Measurements from ENCODE around the gene MCUR1. TPM values are rescaled to one million over a fixed set of nuclear protein-coding genes. Genes with fewer than 3 reads are reported as not detected.
"Not testable (repeated sequence)": the region's sequence is repeated elsewhere in the genome, so short reads cannot be mapped to it uniquely, and the experiment has no call there.

Gene MCUR1
- total RNA-seq, 1 experiment from 2014 or later: 64.8 TPM

- H3K9me3 ChIP-seq: peaks cover 10% of the 10 kb centered on the region
- H3K4me3 ChIP-seq (ENCODE audit: low read depth, low read length): no peak overlapping the region
- no peak for TF ChIP-seq CTCF (IDR thresholded peaks at IDR 0.05; ENCODE audit: insufficient read depth in 1 of 2, low read depth in 1 of 2, low read length in 1 of 2, severe bottlenecking in 1 of 2, unreplicated experiment in 1 of 2)
- Mint-ChIP-seq H3K9me3 (ENCODE audit: unreplicated experiment) (peaks cover 22% of the 10 kb centered on the region), H3K4me3 (ENCODE audit: unreplicated experiment) (no peak overlapping the region), H3K27me3 (ENCODE audit: insufficient read depth, unreplicated experiment) (no peaks in the 10 kb centered on the region), H3K4me1 (ENCODE audit: low read depth, unreplicated experiment) (peaks cover 18% of the 10 kb centered on the region), H3K27ac (ENCODE audit: unreplicated experiment) (no peak overlapping the region), H3K36me3 (ENCODE audit: insufficient read depth, unreplicated experiment) (peaks cover 14% of the 10 kb centered on the region)
- intact Hi-C loops (cut with micrococcal nuclease; ENCODE audit: unreplicated experiment): no loop called here
- no TSS peak for BruUV-seq (replicated peaks)
- CTCF ChIA-PET: no interaction called here
- DNase-seq: no peak
- no peaks in the 10 kb centered on the region for H3K36me3 ChIP-seq (ENCODE audit: control insufficient read depth, insufficient read depth, low read length)
- H3K4me1 ChIP-seq: peaks cover 27% of the 10 kb centered on the region
- no peaks in the 10 kb centered on the region for H3K27me3 ChIP-seq (replicated peaks; ENCODE audit: control insufficient read depth, insufficient read depth, low read length)
- POLR2A ChIA-PET: no interaction called here
Measured at GRCh38 chr6:13834790-13835189, 20.4 kb upstream of the MCUR1 start.

- BruUV-seq (replicated peaks); POLR2A ChIA-PET; H3K4me3 ChIP-seq (ENCODE audit: low read depth, low read length); DNase-seq; H3K27me3 ChIP-seq (replicated peaks; ENCODE audit: control insufficient read depth, insufficient read depth, low read length); H3K4me3 Mint-ChIP-seq (ENCODE audit: unreplicated experiment); CTCF ChIA-PET; H3K27me3 Mint-ChIP-seq (ENCODE audit: insufficient read depth, unreplicated experiment); intact Hi-C loops (cut with micrococcal nuclease; ENCODE audit: unreplicated experiment); H3K36me3 ChIP-seq (ENCODE audit: control insufficient read depth, insufficient read depth, low read length); H3K27ac Mint-ChIP-seq (ENCODE audit: unreplicated experiment): not testable (repeated sequence)
- Mint-ChIP-seq H3K9me3 (ENCODE audit: unreplicated experiment) (peaks cover 25% of the 10 kb centered on the region), H3K4me1 (ENCODE audit: low read depth, unreplicated experiment) (peaks cover 20% of the 10 kb centered on the region), H3K36me3 (ENCODE audit: insufficient read depth, unreplicated experiment) (peaks cover 22% of the 10 kb centered on the region)
- Histone ChIP-seq H3K4me1 (peaks cover 31% of the 10 kb centered on the region), H3K9me3 (peaks cover 17% of the 10 kb centered on the region)
Measured at GRCh38 chr6:13834018-13834417, 19.7 kb upstream of the MCUR1 start.

GRCh38 chr6:13832778-13833177 lies 18.4 kb upstream of the MCUR1 start:
- no peak overlapping the region for H3K27ac Mint-ChIP-seq (ENCODE audit: unreplicated experiment)
- H3K27me3 ChIP-seq (replicated peaks; ENCODE audit: control insufficient read depth, insufficient read depth, low read length): no peaks in the 10 kb centered on the region
- BruUV-seq (replicated peaks): no TSS peak
- H3K9me3 Mint-ChIP-seq (ENCODE audit: unreplicated experiment): peaks cover 25% of the 10 kb centered on the region
- no peak for TF ChIP-seq CTCF (IDR thresholded peaks at IDR 0.05; ENCODE audit: insufficient read depth in 1 of 2, low read depth in 1 of 2, low read length in 1 of 2, severe bottlenecking in 1 of 2, unreplicated experiment in 1 of 2)
- ChIA-PET POLR2A (no interaction called here), CTCF (no interaction called here)
- no peak overlapping the region for H3K4me3 ChIP-seq (ENCODE audit: low read depth, low read length)
- H3K27me3 Mint-ChIP-seq (ENCODE audit: insufficient read depth, unreplicated experiment): no peaks in the 10 kb centered on the region
- no peak overlapping the region for H3K4me3 Mint-ChIP-seq (ENCODE audit: unreplicated experiment)
- H3K4me1 ChIP-seq: peaks cover 35% of the 10 kb centered on the region
- no peaks in the 10 kb centered on the region for H3K36me3 ChIP-seq (ENCODE audit: control insufficient read depth, insufficient read depth, low read length)
- no peak for DNase-seq
- H3K36me3 Mint-ChIP-seq (ENCODE audit: insufficient read depth, unreplicated experiment): peaks cover 24% of the 10 kb centered on the region
- H3K4me1 Mint-ChIP-seq (ENCODE audit: low read depth, unreplicated experiment): peaks cover 20% of the 10 kb centered on the region
- intact Hi-C loops (cut with micrococcal nuclease; ENCODE audit: unreplicated experiment): no loop called here
- peaks cover 17% of the 10 kb centered on the region for H3K9me3 ChIP-seq

GRCh38 chr6:13831615-13832014 lies 17.3 kb upstream of the MCUR1 start:
- H3K4me3 ChIP-seq (ENCODE audit: low read depth, low read length): no peak overlapping the region
- no peak for DNase-seq
- no peak for TF ChIP-seq CTCF (IDR thresholded peaks at IDR 0.05; ENCODE audit: insufficient read depth in 1 of 2, low read depth in 1 of 2, low read length in 1 of 2, severe bottlenecking in 1 of 2, unreplicated experiment in 1 of 2)
- no TSS peak for BruUV-seq (replicated peaks)
- ChIA-PET CTCF (no interaction called here), POLR2A (interaction anchor here (0.6 kb wide), 1 partner anchor 68 kb away, joined by 3 read pairs; no protein-coding TSS in a partner anchor)
- Mint-ChIP-seq H3K27me3 (ENCODE audit: insufficient read depth, unreplicated experiment) (no peaks in the 10 kb centered on the region), H3K4me3 (ENCODE audit: unreplicated experiment) (no peak overlapping the region), H3K27ac (ENCODE audit: unreplicated experiment) (no peak overlapping the region), H3K36me3 (ENCODE audit: insufficient read depth, unreplicated experiment) (peaks cover 24% of the 10 kb centered on the region), H3K4me1 (ENCODE audit: low read depth, unreplicated experiment) (peaks cover 26% of the 10 kb centered on the region), H3K9me3 (ENCODE audit: unreplicated experiment) (peaks cover 34% of the 10 kb centered on the region)
- intact Hi-C loops (cut with micrococcal nuclease; ENCODE audit: unreplicated experiment): no loop called here
- H3K27me3 ChIP-seq (replicated peaks; ENCODE audit: control insufficient read depth, insufficient read depth, low read length): no peaks in the 10 kb centered on the region
- H3K9me3 ChIP-seq: peaks cover 26% of the 10 kb centered on the region
- H3K4me1 ChIP-seq: peaks cover 36% of the 10 kb centered on the region
- no peaks in the 10 kb centered on the region for H3K36me3 ChIP-seq (ENCODE audit: control insufficient read depth, insufficient read depth, low read length)

Measured in Caco-2 (cell line).